Nucleus accumbens (tissue), 56 donors: Measurements from ENCODE around the gene SLAMF1.
"Not testable (repeated sequence)": the region's sequence is repeated elsewhere in the genome, so short reads cannot be mapped to it uniquely, and the experiment has no call there.

Source experiments
- DNase-seq, 56 donors: peaks; one replicate each; lab custom pipeline; 2025; lab: John Stamatoyannopoulos, UW

SLAMF1 gene

GRCh38 chr1:160567858-160568682 lies 78.8 kb downstream of the SLAMF1 start:
- no peak for DNase-seq

- DNase-seq = no peak
These were observed 79.5 kb downstream of the SLAMF1 start for GRCh38 chr1:160567341-160567740.

- DNase-seq = no peak
These were observed 81.3 kb downstream of the SLAMF1 start for GRCh38 chr1:160565564-160565963.

GRCh38 chr1:160563230-160563629 lies 83.6 kb downstream of the SLAMF1 start:
- not testable (repeated sequence) for DNase-seq

GRCh38 chr1:160562745-160563144 lies 84.1 kb downstream of the SLAMF1 start:
- not testable (repeated sequence) for DNase-seq

GRCh38 chr1:160560806-160561205 lies 86.0 kb downstream of the SLAMF1 start:
- no peak for DNase-seq

GRCh38 chr1:160560045-160560705 lies 86.7 kb downstream of the SLAMF1 start:
- DNase-seq = no peak

- DNase-seq = not testable (repeated sequence)
These were observed 87.4 kb downstream of the SLAMF1 start for GRCh38 chr1:160559437-160559836.

GRCh38 chr1:160558660-160559380 lies 88.0 kb downstream of the SLAMF1 start:
- DNase-seq = no peak
